SK-N-MC (cell line): ENCODE results near the gene OR1D5.
"Not testable (repeated sequence)": the region's sequence is repeated elsewhere in the genome, so short reads cannot be mapped to it uniquely, and the experiment has no call there.

Experiments used
- DNase-seq: peaks from one replicate; pipeline ENCODE4 v3.0.0-alpha.2; 2011; ENCODE audit warnings: low read depth, low spot score
- H3K27ac ChIP-seq: fragments of 200-600 bp; sonication (generic); 2 replicates; pipeline ENCODE4 v1.5.1; 2016; ENCODE audit warnings: mixed run types
- H3K36me3 ChIP-seq: fragments of 200-600 bp; sonication (generic); 2 replicates; pipeline ENCODE4 v1.6.1; 2017; ENCODE audit warnings: antibody characterized with exemption, low read length, mixed read lengths; ENCODE audit not compliant: insufficient read depth
- H3K4me3 ChIP-seq: fragments of 200-600 bp; sonication (generic); 2 replicates; pipeline ENCODE4 v1.5.1; 2016
- H3K9ac ChIP-seq: fragments of 200-600 bp; sonication (generic); 2 replicates; pipeline ENCODE4 v1.8.0; 2017; ENCODE audit warnings: mixed run types, mixed read lengths; ENCODE audit not compliant: insufficient read length
- H3K9me3 ChIP-seq: fragments of 200-600 bp; sonication (generic); 2 replicates; pipeline ENCODE4 v1.6.1; 2017; ENCODE audit warnings: low read depth, mild to moderate bottlenecking, antibody characterized with exemption, low read length, moderate library complexity, mixed read lengths
- EZH2 ChIP-seq: fragments of 200-600 bp; sonication (generic); IDR thresholded peaks from one replicate; pipeline ENCODE4 v1.6.1; 2017; ENCODE audit warnings: antibody characterized with exemption
- FOXP2 ChIP-seq: optimal IDR thresholded peaks from 2 replicates; pipeline ENCODE3; 2011; ENCODE audit warnings: mild to moderate bottlenecking, moderate library complexity; ENCODE audit not compliant: insufficient read depth; ENCODE audit errors: extremely low read length, control extremely low read depth
- POLR2AphosphoS5 ChIP-seq: IDR thresholded peaks from 2 replicates; pipeline ENCODE4 v1.6.1; 2012; ENCODE audit warnings: mild to moderate bottlenecking, low read depth, low read length, borderline replicate concordance

Gene OR1D5

DNA sequence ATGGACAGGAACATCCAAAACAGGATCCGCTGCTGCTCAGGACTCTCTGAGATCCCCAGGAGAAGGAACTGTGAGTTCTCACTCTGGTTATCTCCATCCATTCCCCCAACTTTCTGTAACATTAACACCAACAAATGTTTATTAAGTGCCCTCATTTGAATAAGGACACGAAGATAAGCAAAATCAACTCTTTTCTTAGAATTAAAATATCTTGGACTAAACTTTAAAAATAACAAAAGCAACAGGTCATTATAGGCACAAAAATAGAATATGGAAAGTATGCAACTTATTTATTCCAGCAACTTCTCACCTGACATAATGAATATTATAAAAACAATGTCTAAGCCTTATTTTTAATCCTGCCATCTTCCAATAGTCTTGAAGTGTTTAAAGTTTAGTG is at the start of gene OR1D5:
Gene OR1D5 (minus strand): TSS at position 101 of the 400 bp plus-strand sequence. CDS start 0 bp downstream, at position 101.
- H3K9me3 ChIP-seq, H3K4me3 ChIP-seq: not testable (repeated sequence)

DNA sequence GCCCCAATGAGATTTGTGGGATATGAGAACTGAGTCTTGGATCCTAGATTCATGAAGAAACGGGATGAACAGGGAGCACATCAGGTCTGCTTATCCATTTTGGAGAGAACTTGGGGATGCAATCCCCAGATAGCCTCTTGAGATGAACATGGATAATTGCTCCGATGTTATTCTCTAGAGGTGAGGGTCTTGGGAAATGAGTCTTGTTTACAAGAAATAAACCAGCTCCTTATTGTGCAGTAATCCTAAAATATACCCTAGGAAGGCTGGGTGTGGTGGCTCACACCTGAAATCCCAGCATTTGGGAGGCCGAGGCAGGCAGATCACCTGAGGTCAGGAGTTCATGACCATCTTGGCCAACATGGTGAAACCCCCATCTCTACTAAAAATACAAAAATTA is 40.9 kb upstream of the OR1D5 start, which contains the start of gene OR1D2:
Gene OR1D2 (minus strand): TSS at position 101 of the 400 bp plus-strand sequence. CDS start 11,426 bp downstream, outside the sequence.
- Histone ChIP-seq H3K9ac (no peak within 1 kb of the TSS), H3K9me3 (no peaks in the 10 kb centered on the region), H3K27ac (no peak within 1 kb of the TSS), H3K4me3 (no peak within 1 kb of the TSS), H3K36me3 (no peaks in the 10 kb centered on the region)
- TF ChIP-seq POLR2AphosphoS5: no peak
- TF ChIP-seq FOXP2: no peak
- no peak for TF ChIP-seq EZH2
- DNase-seq: no peak

More for the DNA sequence above, at the start of gene OR1D5:
- not testable (repeated sequence) for DNase-seq, H3K27ac ChIP-seq, H3K36me3 ChIP-seq, H3K9ac ChIP-seq

GRCh38 chr17:3073850-3074249 is 10.4 kb upstream of the OR1D5 start:
- not testable (repeated sequence) for H3K4me3 ChIP-seq, H3K9me3 ChIP-seq, H3K9ac ChIP-seq, DNase-seq, H3K27ac ChIP-seq, H3K36me3 ChIP-seq

GRCh38 chr17:3065192-3065591 is 1.8 kb upstream of the OR1D5 start:
- not testable (repeated sequence) for DNase-seq, H3K9me3 ChIP-seq, H3K9ac ChIP-seq

GRCh38 chr17:3062824-3063377 is 506 bp downstream of the OR1D5 start:
- not testable (repeated sequence) for H3K36me3 ChIP-seq, H3K9me3 ChIP-seq, H3K9ac ChIP-seq, H3K4me3 ChIP-seq, DNase-seq, H3K27ac ChIP-seq

More at GRCh38 chr17:3065192-3065591, 1.8 kb upstream of the OR1D5 start:
- not testable (repeated sequence) for H3K36me3 ChIP-seq, H3K27ac ChIP-seq, H3K4me3 ChIP-seq

DNA sequence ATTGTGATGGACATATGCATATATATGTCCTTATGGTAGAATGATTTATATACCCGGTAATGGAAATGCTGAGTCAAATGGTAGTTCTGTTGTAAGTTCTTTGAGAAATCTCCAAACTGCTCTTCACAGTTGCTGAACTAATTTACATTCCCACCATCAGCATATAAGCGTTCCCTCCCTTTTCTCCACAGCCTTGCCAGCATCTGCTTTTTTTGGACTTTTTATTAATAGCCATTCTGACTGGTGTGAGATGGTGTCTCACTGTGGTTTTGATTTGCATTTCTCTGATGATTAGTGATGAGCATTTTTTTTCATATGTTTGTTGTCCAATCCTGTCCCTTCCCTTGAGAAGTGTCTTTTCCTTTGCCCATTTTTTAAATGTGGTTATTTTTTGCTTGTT is 8.5 kb downstream of the OR1D5 start:
- not testable (repeated sequence) for H3K27ac ChIP-seq, H3K9me3 ChIP-seq, H3K9ac ChIP-seq, H3K36me3 ChIP-seq, H3K4me3 ChIP-seq, DNase-seq

DNA sequence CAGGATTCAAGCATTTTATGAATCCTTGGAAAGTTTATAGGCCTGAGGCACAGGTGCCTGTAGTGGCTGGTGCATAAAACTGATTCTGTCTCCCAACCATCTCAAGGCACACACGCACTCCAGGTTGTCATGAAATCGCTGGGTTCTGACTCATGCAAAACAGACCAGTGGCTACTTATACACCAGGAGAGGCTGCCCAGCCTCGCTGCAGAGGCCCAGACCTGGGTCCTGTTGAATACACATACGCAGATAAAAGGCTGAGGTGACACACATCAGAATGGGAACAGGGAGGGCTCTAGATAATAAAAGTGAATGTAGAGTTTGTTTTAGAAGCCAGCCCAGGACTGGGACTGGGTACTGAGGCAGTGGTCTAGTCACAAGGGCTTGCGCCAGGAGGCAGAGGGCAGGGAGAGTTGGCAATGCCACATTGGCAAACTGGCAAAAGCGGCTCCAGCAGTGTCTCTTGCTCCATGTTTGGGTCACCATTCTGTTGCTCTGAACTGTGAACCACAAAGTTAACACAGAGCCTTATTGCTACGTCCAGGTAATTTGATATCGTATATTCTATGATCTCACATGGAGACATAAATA is 13.6 kb downstream of the OR1D5 start:
- Histone ChIP-seq H3K4me3 (no peak overlapping the region), H3K9ac (no peak overlapping the region), H3K9me3 (no peaks in the 10 kb centered on the region), H3K36me3 (no peaks in the 10 kb centered on the region), H3K27ac (no peak overlapping the region)
- no peak for TF ChIP-seq FOXP2
- no peak for DNase-seq

GRCh38 chr17:3048727-3049471 is 14.5 kb downstream of the OR1D5 start:
- Histone ChIP-seq H3K4me3 (peak overlapping the region; percentile 76), H3K9me3 (no peaks in the 10 kb centered on the region), H3K9ac (no peak overlapping the region), H3K27ac (no peak overlapping the region), H3K36me3 (no peaks in the 10 kb centered on the region)
- peak; percentile 14 for DNase-seq
- TF ChIP-seq EZH2 (no peak), POLR2AphosphoS5 (no peak), FOXP2 (no peak)

DNA sequence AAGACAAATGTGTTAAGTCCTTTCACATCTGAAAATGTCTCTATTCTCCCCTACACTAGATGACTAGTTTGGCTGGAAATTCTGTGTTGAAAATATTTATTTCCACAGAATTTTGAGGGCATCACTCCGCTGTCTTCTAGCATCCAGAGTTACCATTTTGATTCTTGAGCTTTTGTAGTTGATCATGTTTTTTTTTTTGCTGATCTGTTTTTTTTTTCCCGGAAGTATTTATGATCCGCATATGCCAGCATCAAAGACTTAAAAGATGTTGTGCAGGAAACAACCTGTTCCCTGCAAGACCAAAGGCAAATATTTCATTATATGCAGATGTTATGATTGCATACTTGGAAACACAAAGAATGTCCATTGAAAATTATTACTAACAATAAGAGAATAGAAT is 16.7 kb downstream of the OR1D5 start:
- H3K36me3 ChIP-seq: no peaks in the 10 kb centered on the region

More for the DNA sequence above, 16.7 kb downstream of the OR1D5 start:
- Histone ChIP-seq H3K9ac (no peak overlapping the region), H3K9me3 (no peaks in the 10 kb centered on the region), H3K27ac (no peak overlapping the region), H3K4me3 (no peak overlapping the region)
- no peak for DNase-seq
- TF ChIP-seq EZH2: no peak
- no peak for TF ChIP-seq FOXP2
- no peak for TF ChIP-seq POLR2AphosphoS5
